ENCODE data around the gene UBN1.

The UBN1 gene

GRCh38 chr16:4800290-4801041, 46.8 kb upstream of the UBN1 start (continued):
- TF ChIP-seq ZNF10 (tag by site-specific recombination; IDR thresholded peaks at IDR 0.05) (peak; percentile 75), GLIS2 (tag by site-specific recombination; IDR thresholded peaks at IDR 0.05) (0 out of 2 replicates have a peak, but pooled peaks have one; percentile 13), SP3 (tag by site-specific recombination; IDR thresholded peaks at IDR 0.05) (no peak), AEBP2 (tag by site-specific recombination; IDR thresholded peaks at IDR 0.05; ENCODE audit: borderline replicate concordance) (no peak), ZIC2 (tag by site-specific recombination; IDR thresholded peaks at IDR 0.05) (peak; percentile 67)

- peaks cover 3% of the 10 kb centered on the region; the same call in 1 of the 2 replicates for H3K4me1 ChIP-seq (ENCODE audit: control insufficient read depth, insufficient read depth, low read length)
- peaks cover 2 to 49% of the 10 kb centered on the region in 2 experiments; a peak in 2 of 3 replicates for H3K36me3 ChIP-seq (ENCODE audit: control insufficient read depth in 2 of 2, insufficient read depth in 1 of 2, low read length in 2 of 2)
- CTCF ChIA-PET = no interaction called here
- POLR2A ChIA-PET = interaction anchor here (1.2 to 3.2 kb wide), 3 partner anchors 13 to 66 kb away, joined by 3 to 19 read pairs (median 15); partner anchors contain the start of genes ANKS3, DNAAF8, GLYR1 and SEPTIN12
- TF ChIP-seq ZNF292 (tag by site-specific recombination; IDR thresholded peaks at IDR 0.05; ENCODE audit: borderline replicate concordance, low read depth) (no peak), GLI2 (tag by site-specific recombination; IDR thresholded peaks at IDR 0.05; ENCODE audit: borderline replicate concordance, low read depth) (no peak), ZNF335 (tag by site-specific recombination; conservative IDR thresholded peaks at IDR 0.05) (peak; percentile 94), ZNF501 (tag by site-specific recombination; IDR thresholded peaks at IDR 0.05) (no peak), REST (tag by site-specific recombination; IDR thresholded peaks at IDR 0.05) (no peak), HOXC10 (CRISPR knock-in tag; IDR thresholded peaks at IDR 0.05) (no peak), ZNF239 (tag by site-specific recombination; IDR thresholded peaks at IDR 0.05) (no peak), ZNF350 (tag by site-specific recombination; IDR thresholded peaks at IDR 0.05) (no peak), ZNF548 (tag by site-specific recombination; IDR thresholded peaks at IDR 0.05) (no peak), ZNF2 (tag by site-specific recombination; IDR thresholded peaks at IDR 0.05) (no peak), ZNF645 (tag by site-specific recombination; IDR thresholded peaks at IDR 0.05) (no peak), ZBTB8A (tag by site-specific recombination; IDR thresholded peaks at IDR 0.05) (0 out of 2 replicates have a peak, but pooled peaks have one; percentile 7), ZNF24 (tag by site-specific recombination; IDR thresholded peaks at IDR 0.05) (no peak)
- H3K4me3 ChIP-seq (ENCODE audit: low read depth, low read length) = peak overlapping the region; percentile 80
- no peaks in the 10 kb centered on the region for H3K9me3 ChIP-seq (ENCODE audit: control insufficient read depth, insufficient read depth, low read depth, low read length)
- H3K27ac ChIP-seq (ENCODE audit: extremely low read depth, low read depth, low read length) = peak overlapping the region; percentile 69
These were observed 46.0 kb upstream of the UBN1 start for GRCh38 chr16:4801051-4801961.

All from HEK293 (cell line).